Brain microvascular endothelial cell (primary cell): Measurements from ENCODE around the gene JUN.

ENCODE experiments used
- DNase-seq: peaks from one replicate; pipeline ENCODE4 v3.0.0-alpha.2; 2020
- H3K27ac ChIP-seq: fragments of 250-450 bp; sonication (Bioruptor Pico); 2 replicates; pipeline ENCODE4 v1.5.1; 2020; ENCODE audit warnings: mild to moderate bottlenecking, moderate library complexity
- H3K27me3 ChIP-seq: fragments of 250-450 bp; sonication (Bioruptor Pico); replicated peaks from 2 replicates; pipeline ENCODE4 v1.5.1; 2020; ENCODE audit warnings: mild to moderate bottlenecking
- H3K36me3 ChIP-seq: fragments of 250-450 bp; sonication (Bioruptor Pico); replicated peaks from 2 replicates; pipeline ENCODE4 v1.5.1; 2020; ENCODE audit warnings: mild to moderate bottlenecking
- H3K4me3 ChIP-seq: 2 replicates; pipeline ENCODE4 v1.5.1; 2011; ENCODE audit warnings: low read depth, mild to moderate bottlenecking, control low read depth, low read length, moderate library complexity
- in situ Hi-C: cut with HindIII; loops from 2 replicates; pipeline ENCODE4 v1.10.0; 2017; ENCODE audit warnings: low sequenced_read_pairs, low pct_ligation_motif_present
- TF ChIP-seq, protein P1 (sequence below): IDR thresholded peaks from 2 replicates; pipeline ENCODE4 v1.5.1; 2011; ENCODE audit warnings: low read depth, mild to moderate bottlenecking, moderate library complexity, low read length, control low read depth, inconsistent platforms; ENCODE audit errors: missing control alignments

The JUN gene

DNA sequence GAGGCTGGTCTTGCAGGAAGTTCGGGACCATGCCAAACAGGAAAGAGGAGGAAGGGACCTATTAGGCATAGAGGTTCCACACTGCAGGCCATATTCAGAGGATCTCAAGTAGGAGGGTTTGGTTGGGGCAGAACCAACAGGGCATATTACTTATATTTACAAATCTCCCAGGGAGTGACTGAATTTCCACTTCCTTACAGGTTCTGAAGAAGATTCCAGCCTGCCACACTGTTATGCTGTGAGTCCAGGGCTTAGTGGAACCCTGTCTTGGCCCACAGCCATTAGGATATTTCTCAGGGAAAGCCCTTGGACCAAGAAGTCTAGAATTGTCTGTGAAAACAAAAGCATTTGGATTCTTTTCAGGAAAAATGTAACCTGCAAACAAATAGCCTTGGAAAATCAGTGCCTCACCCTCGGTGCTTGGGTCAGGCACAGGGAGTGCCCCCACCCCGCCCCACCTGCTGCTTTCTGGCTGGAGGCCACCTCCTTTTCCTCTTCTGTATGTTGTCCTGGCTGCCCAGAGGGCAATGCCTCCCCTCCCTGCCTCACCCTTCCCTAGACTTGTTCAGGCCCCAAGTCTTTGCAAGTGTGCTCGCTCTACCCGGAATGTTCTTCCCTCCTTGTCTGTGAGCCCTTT, 41.0 kb upstream of the JUN start:
- Histone ChIP-seq H3K36me3 (no peaks in the 10 kb centered on the region), H3K4me3 (no peak overlapping the region), H3K27ac (no peak overlapping the region), H3K27me3 (no peaks in the 10 kb centered on the region)
- in situ Hi-C loops: no loop called here
- no peak for DNase-seq
- TF ChIP-seq, protein P1, sequence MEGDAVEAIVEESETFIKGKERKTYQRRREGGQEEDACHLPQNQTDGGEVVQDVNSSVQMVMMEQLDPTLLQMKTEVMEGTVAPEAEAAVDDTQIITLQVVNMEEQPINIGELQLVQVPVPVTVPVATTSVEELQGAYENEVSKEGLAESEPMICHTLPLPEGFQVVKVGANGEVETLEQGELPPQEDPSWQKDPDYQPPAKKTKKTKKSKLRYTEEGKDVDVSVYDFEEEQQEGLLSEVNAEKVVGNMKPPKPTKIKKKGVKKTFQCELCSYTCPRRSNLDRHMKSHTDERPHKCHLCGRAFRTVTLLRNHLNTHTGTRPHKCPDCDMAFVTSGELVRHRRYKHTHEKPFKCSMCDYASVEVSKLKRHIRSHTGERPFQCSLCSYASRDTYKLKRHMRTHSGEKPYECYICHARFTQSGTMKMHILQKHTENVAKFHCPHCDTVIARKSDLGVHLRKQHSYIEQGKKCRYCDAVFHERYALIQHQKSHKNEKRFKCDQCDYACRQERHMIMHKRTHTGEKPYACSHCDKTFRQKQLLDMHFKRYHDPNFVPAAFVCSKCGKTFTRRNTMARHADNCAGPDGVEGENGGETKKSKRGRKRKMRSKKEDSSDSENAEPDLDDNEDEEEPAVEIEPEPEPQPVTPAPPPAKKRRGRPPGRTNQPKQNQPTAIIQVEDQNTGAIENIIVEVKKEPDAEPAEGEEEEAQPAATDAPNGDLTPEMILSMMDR: no peak

DNA sequence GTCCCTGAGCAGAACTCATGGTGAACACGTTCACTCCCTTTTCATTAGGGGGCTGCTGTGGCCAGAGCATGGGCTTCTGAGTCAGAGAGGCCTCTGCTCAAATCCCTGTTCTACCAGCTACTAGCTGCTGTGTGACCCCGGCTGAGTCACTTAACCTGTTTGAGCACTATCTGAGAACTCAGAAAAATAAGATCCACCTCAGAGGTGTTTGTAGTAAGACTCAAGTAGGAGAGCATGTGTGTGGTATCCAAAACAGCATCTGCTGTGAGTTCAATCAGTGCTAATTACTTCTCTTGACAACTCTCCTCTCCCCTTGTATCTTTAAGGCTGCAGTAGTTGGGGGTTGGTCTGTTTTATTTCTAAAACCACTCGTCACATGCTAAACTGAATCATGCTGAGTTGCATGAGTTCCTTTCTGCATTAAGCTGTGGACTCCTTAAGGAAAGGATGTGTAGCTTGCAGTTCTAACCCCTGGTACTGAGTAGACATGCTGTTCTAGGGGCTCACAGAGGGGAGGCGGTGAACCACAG, 39.7 kb upstream of the JUN start:
- TF ChIP-seq, protein P1: no peak
- in situ Hi-C loops: no loop called here
- peak overlapping the region; percentile 81 for H3K27ac ChIP-seq
- H3K4me3 ChIP-seq: no peak overlapping the region
- H3K27me3 ChIP-seq: no peaks in the 10 kb centered on the region
- DNase-seq: peak; percentile 93
- H3K36me3 ChIP-seq: no peaks in the 10 kb centered on the region

DNA sequence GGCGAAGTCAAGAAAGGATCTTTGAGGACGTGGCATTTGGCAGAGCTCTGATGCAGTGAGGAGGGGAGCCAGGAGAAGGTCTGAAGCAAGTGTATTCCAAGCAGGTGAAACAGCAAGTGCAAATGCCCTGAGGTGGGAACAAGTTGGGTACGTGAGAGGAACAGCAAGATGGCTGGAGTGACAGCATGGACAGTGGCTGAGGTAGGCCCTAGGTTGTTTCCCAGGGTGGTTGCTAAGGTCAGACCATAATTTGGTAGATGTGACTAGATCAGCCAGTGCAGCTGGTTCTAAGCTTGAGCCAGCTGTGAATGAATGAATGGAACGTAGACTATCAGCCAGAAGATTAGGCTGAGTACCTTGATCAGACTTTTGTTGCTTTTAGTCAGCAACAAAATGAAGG, 37.5 kb upstream of the JUN start:
- Histone ChIP-seq H3K27ac (no peak overlapping the region), H3K27me3 (no peaks in the 10 kb centered on the region), H3K4me3 (no peak overlapping the region), H3K36me3 (no peaks in the 10 kb centered on the region)
- TF ChIP-seq, protein P1: no peak
- DNase-seq: no peak
- in situ Hi-C loops: no loop called here

DNA sequence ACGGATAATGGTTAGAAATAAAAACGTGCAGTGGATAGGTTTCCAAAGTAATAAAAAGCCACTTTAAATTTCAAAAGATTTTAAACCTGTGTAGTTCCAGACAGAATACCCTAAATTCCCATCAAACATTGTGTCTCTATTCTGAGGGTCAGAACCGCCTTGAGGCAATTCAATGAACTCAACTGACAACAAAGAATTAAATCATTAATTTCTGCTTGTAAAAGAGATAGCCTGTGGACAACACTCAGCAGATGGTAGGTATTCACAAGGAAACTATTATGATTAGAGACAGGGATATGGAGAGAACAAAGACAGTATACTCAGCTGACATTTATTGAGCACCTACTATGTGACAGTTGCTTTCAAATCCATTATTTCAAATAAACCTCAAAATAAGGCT, 35.1 kb upstream of the JUN start:
- H3K4me3 ChIP-seq: no peak overlapping the region
- H3K27ac ChIP-seq: no peak overlapping the region
- DNase-seq: no peak
- H3K36me3 ChIP-seq: no peaks in the 10 kb centered on the region
- in situ Hi-C loops: no loop called here
- TF ChIP-seq, protein P1: no peak
- no peaks in the 10 kb centered on the region for H3K27me3 ChIP-seq

DNA sequence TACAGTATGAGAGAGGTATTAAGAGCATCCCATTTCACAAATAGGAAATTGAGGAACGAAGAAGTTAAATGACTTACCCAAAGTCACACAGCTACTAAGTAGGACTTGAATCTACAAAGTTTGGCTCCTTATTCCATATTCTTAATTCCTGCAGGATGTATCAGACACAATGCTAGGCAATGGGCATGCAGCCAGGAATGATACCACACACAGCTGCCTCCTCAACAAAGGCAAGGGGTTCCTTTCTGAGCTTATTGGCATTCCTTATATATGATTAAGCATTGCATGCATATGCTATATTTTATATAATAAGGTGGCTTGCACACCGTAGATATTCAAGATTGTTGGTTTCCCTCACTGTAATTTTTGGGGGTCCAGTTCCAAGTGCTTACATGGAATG, 34.2 kb upstream of the JUN start:
- Histone ChIP-seq H3K27ac (peak overlapping the region; percentile 27), H3K36me3 (no peaks in the 10 kb centered on the region), H3K27me3 (no peaks in the 10 kb centered on the region), H3K4me3 (no peak overlapping the region)
- TF ChIP-seq, protein P1: no peak
- in situ Hi-C loops: no loop called here
- peak; percentile 94 for DNase-seq

DNA sequence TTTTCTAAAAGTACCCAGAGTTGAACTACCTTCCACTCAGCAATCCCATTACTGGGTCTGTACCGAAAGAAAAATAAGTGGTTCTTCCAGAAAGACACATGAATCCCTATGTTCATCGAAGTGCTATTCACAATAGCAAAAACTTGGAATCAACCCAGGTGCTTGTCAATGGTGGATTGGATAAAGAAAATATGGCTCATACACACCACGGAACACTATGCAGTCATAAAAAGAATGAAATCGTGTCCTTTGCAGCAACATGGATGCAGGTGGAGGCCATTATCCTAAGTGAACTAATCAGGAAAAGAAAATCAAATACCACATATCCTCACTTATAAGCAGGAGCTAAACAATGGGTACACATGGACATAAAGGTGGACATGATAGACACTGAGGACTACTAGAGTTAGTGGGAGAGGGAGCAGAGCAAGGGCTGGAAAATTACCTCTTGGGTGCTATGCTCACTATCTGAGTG, 32.9 kb upstream of the JUN start:
- TF ChIP-seq, protein P1: no peak

More for the DNA sequence above, 32.9 kb upstream of the JUN start:
- in situ Hi-C loops: no loop called here
- H3K36me3 ChIP-seq: no peaks in the 10 kb centered on the region
- H3K27me3 ChIP-seq: no peaks in the 10 kb centered on the region
- H3K27ac ChIP-seq: peak overlapping the region; percentile 77
- no peak for DNase-seq
- peak overlapping the region; percentile 54 for H3K4me3 ChIP-seq
